Psoas muscle (tissue), 8 donors: ENCODE data around the gene TMEM271. TPM values are rescaled to one million over a fixed set of nuclear protein-coding genes. Genes with fewer than 3 reads are reported as not detected.

ENCODE experiments used
- ATAC-seq, 4 donors: fragments of 200-7000 bp; cut with Tn5 transposase; one replicate each; pipeline ENCODE4 v1.9.1; 2020; ENCODE audit warnings: moderate library complexity in 3 of 4, mild to moderate bottlenecking in 2 of 4
- DNase-seq, 2 donors: peaks; one replicate each; pipeline ENCODE4 v3.0.0-alpha.2; 2020
- H3K27ac ChIP-seq: fragments of 200-600 bp; one replicate; pipeline ENCODE4 v1.8.0; 2022
- H3K27me3 ChIP-seq, 3 donors: fragments of 200-600 bp in 1 of 3; one replicate each; pipeline versions ENCODE4 v1.6.1 to v1.8.0; 2013 to 2022; ENCODE audit warnings: low read length in 2 of 3, mild to moderate bottlenecking in 2 of 3, moderate library complexity in 1 of 3; ENCODE audit not compliant: insufficient read depth in 3 of 3
- H3K36me3 ChIP-seq, 2 donors: fragments of 200-600 bp in 1 of 2; one replicate each; pipeline versions ENCODE4 v1.6.1 to v1.8.0; 2013 to 2022; ENCODE audit warnings: low read depth in 1 of 2, mild to moderate bottlenecking in 1 of 2, moderate library complexity in 1 of 2; ENCODE audit not compliant: insufficient read depth in 1 of 2
- H3K4me1 ChIP-seq: fragments of 200-600 bp; one replicate; pipeline ENCODE4 v1.8.0; 2022
- H3K4me3 ChIP-seq: fragments of 200-600 bp; one replicate; pipeline ENCODE4 v1.8.0; 2022; ENCODE audit warnings: mild to moderate bottlenecking
- H3K9me3 ChIP-seq: fragments of 200-600 bp; one replicate; pipeline ENCODE4 v1.8.0; 2022
- CTCF ChIP-seq: fragments of 200-600 bp; IDR thresholded peaks from one replicate; pipeline ENCODE4 v1.8.0; 2022; ENCODE audit warnings: antibody characterized with exemption
- WGBS, 3 donors: extraction: QIAGEN DNeasy Blood & Tissue Kit; methylation state at CpG; one replicate each; pipeline versions ENCODE4 v1.1.6 to v1.1.7; 2013; 5-methylcytosine and 5-hydroxymethylcytosine counted together
- intact Hi-C, 2 donors: fragments of 100-400 bp; cut with DNase I; formaldehyde crosslinking; loops; one replicate each; pipeline versions ENCODE4 v1.11.0 to v1.14.2; 2022
- polyA plus RNA-seq, 3 donors: library from polyadenylated mRNA; stranded (reverse); fragments of 200-250 nt; gene quantifications; one replicate each; pipeline ENCODE4 v1.2.3, GENCODE V29; 2013
- total RNA-seq, 4 donors: library from RNA; stranded (reverse); fragmentation: NEBNext Ultra II Directional in 2 of 4; extraction: Animal tissue kit (Norgen Biotek cat#: 25700) in 2 of 4; gene quantifications; one replicate each; pipeline versions ENCODE4 v1.2.1 to v1.2.4, GENCODE V29; 2021 to 2023
- donor health status: healthy with polysubstance abuse.
- donor health status: DM: no; HTN: no; CAD: no; lungs with moderate emphysema.
- donor health status: Bipolar disorder and iron deficiency.
- donor health status: healthy.
- donor health status: DM: yes; HTN: yes; CAD: no.
- donor health status: DM: no; HTN: no; CAD: no.
- donor health status: DM: no; HTN: no; CAD: no.
- donor health status: DM: yes; HTN: yes; CAD: no.

The TMEM271 gene
- total and polyA plus RNA-seq, 7 donors: not detected

- Histone ChIP-seq H3K4me1 (no peaks in the 10 kb centered on the region), H3K4me3 (no peak overlapping the region), H3K36me3 (no peaks in the 10 kb centered on the region), H3K27me3 (peaks cover 0 to 8% (median 2%) of the 10 kb centered on the region in 3 donors), H3K27ac (no peak overlapping the region), H3K9me3 (no peaks in the 10 kb centered on the region)
- 15 to 18% (median 17%) methylated on average over 8 of the region's 8 CpGs for WGBS, 3 donors
- intact Hi-C loops: no loop called here
- ATAC-seq (no peak), DNase-seq (no peak)
- peak; percentile 13 for TF ChIP-seq CTCF
Observed at GRCh38 chr4:602559-602942, 26.5 kb upstream of the TMEM271 start.

- Histone ChIP-seq H3K4me3 (no peak overlapping the region), H3K27me3 (peaks cover 0 to 8% (median 2%) of the 10 kb centered on the region in 3 donors), H3K9me3 (no peaks in the 10 kb centered on the region), H3K4me1 (no peaks in the 10 kb centered on the region), H3K36me3 (no peaks in the 10 kb centered on the region), H3K27ac (no peak overlapping the region)
- DNase-seq: no peak
- no peak for ATAC-seq
- 78 to 80% (median 78%) methylated on average over 21 to 24 of the region's 24 CpGs for WGBS, 3 donors
- intact Hi-C loops: no loop called here
- TF ChIP-seq CTCF: no peak
Observed at GRCh38 chr4:601612-602558, 25.8 kb upstream of the TMEM271 start.

GRCh38 chr4:600850-601515 lies 24.9 kb upstream of the TMEM271 start:
- TF ChIP-seq CTCF: no peak
- Histone ChIP-seq H3K9me3 (no peaks in the 10 kb centered on the region), H3K36me3 (no peaks in the 10 kb centered on the region), H3K4me1 (no peaks in the 10 kb centered on the region), H3K4me3 (no peak overlapping the region), H3K27ac (no peak overlapping the region), H3K27me3 (peaks cover 0 to 4% (median 2%) of the 10 kb centered on the region in 3 donors)
- WGBS, 3 donors: 59 to 61% (median 60%) methylated on average over 11 of the region's 11 CpGs
- ATAC-seq: no peak
- DNase-seq: no peak
- intact Hi-C loops: no loop called here

GRCh38 chr4:600166-600565 lies 24.1 kb upstream of the TMEM271 start:
- WGBS, 3 donors: 69 to 78% (median 74%) methylated on average over 6 of the region's 6 CpGs
- intact Hi-C loops: no loop called here
- Histone ChIP-seq H3K27me3 (peaks cover 0 to 4% (median 2%) of the 10 kb centered on the region in 3 donors), H3K27ac (no peak overlapping the region), H3K36me3 (no peaks in the 10 kb centered on the region), H3K4me3 (no peak overlapping the region), H3K9me3 (no peaks in the 10 kb centered on the region), H3K4me1 (no peaks in the 10 kb centered on the region)
- DNase-seq: no peak
- no peak for TF ChIP-seq CTCF
- ATAC-seq: no peak
